Gastroesophageal sphincter (tissue), 3 donors: ENCODE measurements around the gene TRIO.

ENCODE experiments used
- CTCF ChIP-seq, 4 experiments: fragments of 200-600 bp in 2 of 4; fragments of 450-650 bp in 2 of 4; sonication (generic) in 1 of 4; IDR thresholded peaks; one replicate each; pipeline ENCODE4 v1.5.1; 2017 to 2019; ENCODE audit warnings: antibody characterized with exemption in 4 of 4, mild to moderate bottlenecking in 2 of 4, moderate library complexity in 2 of 4
- POLR2AphosphoS5 ChIP-seq: sonication (generic); formaldehyde crosslinking; IDR thresholded peaks from one replicate; pipeline ENCODE4 v1.6.1; 2017; ENCODE audit warnings: antibody characterized with exemption

GRCh38 chr5:14239951-14240350, 96.8 kb downstream of the TRIO start:
- TF ChIP-seq CTCF (IDR thresholded peaks at IDR 0.05) (no peak), POLR2AphosphoS5 (no peak)
